ENCODE measurements around the gene PURA. TPM values are rescaled to one million over a fixed set of nuclear protein-coding genes. Genes with fewer than 3 reads are reported as not detected.

The PURA gene
- total RNA-seq, 1 donor from 2014 or later, result 7.0 TPM

GRCh38 chr5:140104100-140104499 lies 9.8 kb upstream of the PURA start:
- Mint-ChIP-seq H3K27me3 (peaks cover 70% of the 10 kb centered on the region), H3K4me3 (ENCODE audit: low read depth) (no peak overlapping the region), H3K9me3 (ENCODE audit: low read depth) (no peaks in the 10 kb centered on the region), H3K27ac (no peak overlapping the region), H3K4me1 (ENCODE audit: low read depth) (peaks cover 17% of the 10 kb centered on the region), H3K36me3 (ENCODE audit: insufficient read depth) (no peaks in the 10 kb centered on the region)
- DNase-seq (ENCODE audit: low spot score, unreplicated experiment), result no peak
- TF ChIP-seq CTCF (IDR thresholded peaks at IDR 0.05; ENCODE audit: unreplicated experiment), result no peak

- peaks cover 18% of the 10 kb centered on the region for H3K4me1 Mint-ChIP-seq (ENCODE audit: low read depth)
- no peak for DNase-seq (ENCODE audit: low spot score, unreplicated experiment)
- peaks cover 73% of the 10 kb centered on the region for H3K27me3 Mint-ChIP-seq
- H3K4me3 Mint-ChIP-seq (ENCODE audit: low read depth), result peak overlapping the region; percentile 87
- no peak overlapping the region for H3K27ac Mint-ChIP-seq
- no peaks in the 10 kb centered on the region for H3K36me3 Mint-ChIP-seq (ENCODE audit: insufficient read depth)
- H3K9me3 Mint-ChIP-seq (ENCODE audit: low read depth), result no peaks in the 10 kb centered on the region
- TF ChIP-seq CTCF (IDR thresholded peaks at IDR 0.05; ENCODE audit: unreplicated experiment), result no peak
These were observed 7.8 kb upstream of the PURA start for GRCh38 chr5:140106101-140106500.

- no peaks in the 10 kb centered on the region for H3K36me3 Mint-ChIP-seq (ENCODE audit: insufficient read depth)
- H3K4me1 Mint-ChIP-seq (ENCODE audit: low read depth), result peaks cover 18% of the 10 kb centered on the region
- no peak for DNase-seq (ENCODE audit: low spot score, unreplicated experiment)
- no peak for TF ChIP-seq CTCF (IDR thresholded peaks at IDR 0.05; ENCODE audit: unreplicated experiment)
- H3K9me3 Mint-ChIP-seq (ENCODE audit: low read depth), result no peaks in the 10 kb centered on the region
- H3K27me3 Mint-ChIP-seq, result peaks cover 78% of the 10 kb centered on the region
- peak overlapping the region; percentile 98 for H3K27ac Mint-ChIP-seq
- peak overlapping the region; percentile 87 for H3K4me3 Mint-ChIP-seq (ENCODE audit: low read depth)
These were observed 7.1 kb upstream of the PURA start for GRCh38 chr5:140106805-140107311.

- Mint-ChIP-seq H3K4me1 (ENCODE audit: low read depth) (peaks cover 18% of the 10 kb centered on the region), H3K27me3 (peaks cover 81% of the 10 kb centered on the region), H3K27ac (peak overlapping the region; percentile 98), H3K36me3 (ENCODE audit: insufficient read depth) (no peaks in the 10 kb centered on the region), H3K9me3 (ENCODE audit: low read depth) (no peaks in the 10 kb centered on the region), H3K4me3 (ENCODE audit: low read depth) (peak overlapping the region; percentile 87)
- peak; percentile 84 for DNase-seq (ENCODE audit: low spot score, unreplicated experiment)
- TF ChIP-seq CTCF (IDR thresholded peaks at IDR 0.05; ENCODE audit: unreplicated experiment), result peak; percentile 38
These were observed 6.4 kb upstream of the PURA start for GRCh38 chr5:140107312-140108092.

GRCh38 chr5:140108093-140109017 lies 5.6 kb upstream of the PURA start:
- peak overlapping the region; percentile 87 for H3K4me3 Mint-ChIP-seq (ENCODE audit: low read depth)
- no peak for DNase-seq (ENCODE audit: low spot score, unreplicated experiment)
- peaks cover 83% of the 10 kb centered on the region for H3K27me3 Mint-ChIP-seq
- H3K9me3 Mint-ChIP-seq (ENCODE audit: low read depth), result no peaks in the 10 kb centered on the region
- no peak for TF ChIP-seq CTCF (IDR thresholded peaks at IDR 0.05; ENCODE audit: unreplicated experiment)
- H3K4me1 Mint-ChIP-seq (ENCODE audit: low read depth), result peaks cover 18% of the 10 kb centered on the region
- H3K36me3 Mint-ChIP-seq (ENCODE audit: insufficient read depth), result no peaks in the 10 kb centered on the region
- peak overlapping the region; percentile 89 for H3K27ac Mint-ChIP-seq

All from progenitor cell of endocrine pancreas (in vitro differentiated cells).